Cardiac muscle cell (in vitro differentiated cells and primary cell): ENCODE data around the gene DLG3. TPM values are rescaled to one million over a fixed set of nuclear protein-coding genes. Genes with fewer than 3 reads are reported as not detected.

Source experiments
- DNase-seq, 2 donors: peaks; one replicate each; pipeline versions ENCODE4 v3.0.0 to v3.0.0-alpha.2; 2010 to 2017; ENCODE audit warnings: low read depth in 1 of 2, low spot score in 1 of 2
- H3K27ac ChIP-seq: fragments of 200-600 bp; sonication (generic); 2 replicates; pipeline ENCODE4 v1.5.1; 2016
- H3K27me3 ChIP-seq: fragments of 200-600 bp; sonication (generic); 2 replicates; pipeline ENCODE4 v1.6.0; 2016; ENCODE audit warnings: control low read depth
- H3K36me3 ChIP-seq: fragments of 200-600 bp; sonication (generic); 2 replicates; pipeline ENCODE4 v1.5.1; 2016; ENCODE audit warnings: control low read depth
- H3K4me1 ChIP-seq: fragments of 200-600 bp; sonication (generic); 2 replicates; pipeline ENCODE4 v1.8.1; 2017; ENCODE audit warnings: low read depth, mild to moderate bottlenecking, mixed run types
- H3K4me3 ChIP-seq: fragments of 200-600 bp; sonication (generic); 2 replicates; pipeline ENCODE4 v1.5.1; 2016; ENCODE audit warnings: mild to moderate bottlenecking
- H3K9me3 ChIP-seq: fragments of 200-600 bp; sonication (generic); 2 replicates; pipeline ENCODE4 v1.5.1; 2017; ENCODE audit warnings: low read depth, mild to moderate bottlenecking, control low read depth
- CTCF ChIP-seq: IDR thresholded peaks from 2 replicates; pipeline ENCODE4 v1.5.1; 2012; ENCODE audit warnings: low read depth, mild to moderate bottlenecking, low read length
- polyA plus RNA-seq: library from polyadenylated mRNA; unstranded; fragments of >200 nt; fragmentation: Nextera tagmentation; extraction: Ambion mirVana; gene quantifications from 2 replicates; pipeline ENCODE4 v1.2.1, GENCODE V29; 2016
- total RNA-seq: library from RNA; depleted of rRNA; stranded (reverse); fragments of >200 nt; gene quantifications from 2 replicates; pipeline ENCODE4 v1.2.3, GENCODE V29; 2016

DLG3 gene
- total and polyA plus RNA-seq, 2 experiments from 2014 or later = 28.8 to 50.1 TPM

GRCh38 chrX:70411475-70411874 lies 33.2 kb upstream of the DLG3 start:
- TF ChIP-seq CTCF = no peak
- Histone ChIP-seq H3K27me3 (no peaks in the 10 kb centered on the region), H3K4me3 (no peak overlapping the region), H3K36me3 (no peaks in the 10 kb centered on the region), H3K27ac (no peak overlapping the region), H3K4me1 (no peaks in the 10 kb centered on the region), H3K9me3 (no peaks in the 10 kb centered on the region)
- DNase-seq = no peak

- no peak overlapping the region for H3K4me3 ChIP-seq
- H3K9me3 ChIP-seq = no peaks in the 10 kb centered on the region
- TF ChIP-seq CTCF = no peak
- no peaks in the 10 kb centered on the region for H3K4me1 ChIP-seq
- no peak overlapping the region for H3K27ac ChIP-seq
- no peak for DNase-seq
- H3K36me3 ChIP-seq = no peaks in the 10 kb centered on the region
- no peaks in the 10 kb centered on the region for H3K27me3 ChIP-seq
These were observed 23.0 kb upstream of the DLG3 start for GRCh38 chrX:70421618-70422017.

GRCh38 chrX:70422851-70423341 lies 21.7 kb upstream of the DLG3 start, which contains the start of gene GDPD2:
TSS of gene GDPD2 (plus strand) at chrX:70423314. CDS start at chrX:70424985, 1,671 bp downstream.
- Histone ChIP-seq H3K27me3 (no peaks in the 10 kb centered on the region), H3K36me3 (no peaks in the 10 kb centered on the region), H3K27ac (no peak within 1 kb of the TSS), H3K4me3 (no peak within 1 kb of the TSS), H3K4me1 (no peaks in the 10 kb centered on the region), H3K9me3 (no peaks in the 10 kb centered on the region)
- peak; percentile 48 to 52 for DNase-seq
- no peak for TF ChIP-seq CTCF

- Histone ChIP-seq H3K4me1 (no peaks in the 10 kb centered on the region), H3K4me3 (no peak overlapping the region), H3K36me3 (no peaks in the 10 kb centered on the region), H3K9me3 (no peaks in the 10 kb centered on the region), H3K27ac (no peak overlapping the region), H3K27me3 (no peaks in the 10 kb centered on the region)
- DNase-seq = no peak
- no peak for TF ChIP-seq CTCF
These were observed 20.5 kb upstream of the DLG3 start for GRCh38 chrX:70423936-70424675.

- H3K4me1 ChIP-seq = no peaks in the 10 kb centered on the region
- no peaks in the 10 kb centered on the region for H3K9me3 ChIP-seq
- DNase-seq = no peak
- H3K27ac ChIP-seq = no peak overlapping the region
- H3K36me3 ChIP-seq = no peaks in the 10 kb centered on the region
- H3K27me3 ChIP-seq = no peaks in the 10 kb centered on the region
- no peak for TF ChIP-seq CTCF
- no peak overlapping the region for H3K4me3 ChIP-seq
These were observed 19.8 kb upstream of the DLG3 start for GRCh38 chrX:70424801-70425200.
